Glomerular visceral epithelial cell (primary cell): ENCODE results near the gene LRBA.
"Not testable (repeated sequence)": the region's sequence is repeated elsewhere in the genome, so short reads cannot be mapped to it uniquely, and the experiment has no call there.

Experiments
- DNase-seq: peaks from one replicate; pipeline ENCODE4 v3.0.0-alpha.2; 2016; ENCODE audit errors: extremely low spot score

LRBA gene

GRCh38 chr4:151014521-151015458, at the start of gene LRBA:
Gene LRBA (minus strand): TSS chr4:151015284. CDS start chr4:151014642, 642 bp downstream.
- peak; percentile 83 for DNase-seq

- DNase-seq, result not testable (repeated sequence)
These were observed 48.1 kb upstream of the LRBA start for GRCh38 chr4:151063143-151063542.

- DNase-seq, result no peak
These were observed 40.5 kb upstream of the LRBA start for GRCh38 chr4:151055539-151055938.

- DNase-seq, result no peak
These were observed 37.7 kb upstream of the LRBA start for GRCh38 chr4:151052785-151053184.

GRCh38 chr4:151049430-151049884, 34.4 kb upstream of the LRBA start:
- DNase-seq, result no peak

GRCh38 chr4:151048913-151049312, 33.8 kb upstream of the LRBA start:
- no peak for DNase-seq

GRCh38 chr4:151046609-151047008, 31.5 kb upstream of the LRBA start:
- no peak for DNase-seq

- DNase-seq, result no peak
These were observed 30.8 kb upstream of the LRBA start for GRCh38 chr4:151045907-151046306.

GRCh38 chr4:151043803-151044515, 28.9 kb upstream of the LRBA start:
- DNase-seq, result no peak

GRCh38 chr4:151039733-151040132, 24.6 kb upstream of the LRBA start:
- no peak for DNase-seq

GRCh38 chr4:151038452-151039157, 23.5 kb upstream of the LRBA start:
- DNase-seq, result no peak

GRCh38 chr4:151035911-151036310, 20.8 kb upstream of the LRBA start:
- no peak for DNase-seq

- DNase-seq, result no peak
These were observed 20.2 kb upstream of the LRBA start for GRCh38 chr4:151035328-151035727.

GRCh38 chr4:151034829-151035228, 19.7 kb upstream of the LRBA start:
- DNase-seq, result no peak

- peak; percentile 37 for DNase-seq
These were observed 16.9 kb upstream of the LRBA start for GRCh38 chr4:151031831-151032605.

- no peak for DNase-seq
These were observed 14.5 kb upstream of the LRBA start for GRCh38 chr4:151029537-151029936.

GRCh38 chr4:151029006-151029405, 13.9 kb upstream of the LRBA start:
- not testable (repeated sequence) for DNase-seq

GRCh38 chr4:151025759-151026158, 10.7 kb upstream of the LRBA start:
- no peak for DNase-seq

GRCh38 chr4:151022586-151022985, 7.5 kb upstream of the LRBA start:
- no peak for DNase-seq

- no peak for DNase-seq
These were observed 6.7 kb upstream of the LRBA start for GRCh38 chr4:151021637-151022334.
